C4-2B (cell line): ENCODE measurements around the gene EP300.

ENCODE experiments used
- CTCF ChIP-seq: fragments of 450-650 bp; conservative IDR thresholded peaks from 2 replicates; pipeline ENCODE4 v1.5.1; 2017; ENCODE audit warnings: mild to moderate bottlenecking
- ZFX ChIP-seq: fragments of 450-650 bp; IDR thresholded peaks from 2 replicates; pipeline ENCODE4 v1.6.1; 2017

GRCh38 chr22:41223535-41223934 lies 131.1 kb downstream of the EP300 start:
- TF ChIP-seq CTCF = no peak
- TF ChIP-seq ZFX = no peak
